H1 (cell line): ENCODE data around the gene FABP6. TPM values are rescaled to one million over a fixed set of nuclear protein-coding genes. Genes with fewer than 3 reads are reported as not detected.

Experiments used
- ATF2 ChIP-seq: IDR thresholded peaks from 2 replicates; pipeline ENCODE4 v1.6.1; 2012; ENCODE audit warnings: low read length, inconsistent platforms
- BRCA1 ChIP-seq: IDR thresholded peaks from 2 replicates; pipeline ENCODE4 v1.6.1; 2012; ENCODE audit warnings: low read depth, low read length, improper control_type of control experiment
- CEBPB ChIP-seq: IDR thresholded peaks from 2 replicates; pipeline ENCODE4 v1.6.1; 2012; ENCODE audit warnings: low read depth, low read length
- CTBP2 ChIP-seq: IDR thresholded peaks from 2 replicates; pipeline ENCODE4 v1.7.0; 2011; ENCODE audit warnings: borderline replicate concordance, mild to moderate bottlenecking, moderate library complexity, mixed read lengths, low read length; ENCODE audit not compliant: insufficient read depth, insufficient read length
- CTCF ChIP-seq, 3 experiments: IDR thresholded peaks; 1 replicate in 2 of 3; 2 replicates in 1 of 3; pipeline versions ENCODE4 v1.5.1 to v1.6.1; 2011; ENCODE audit warnings: low read length in 3 of 3, mild to moderate bottlenecking in 3 of 3, inconsistent platforms in 2 of 3, low read depth in 1 of 3, moderate library complexity in 1 of 3; ENCODE audit not compliant: insufficient read depth in 1 of 3; ENCODE audit errors: control extremely low read depth in 1 of 3
- HDAC2 ChIP-seq, 2 experiments: fragments of 300-600 bp in 1 of 2; sonication (generic) in 1 of 2; IDR thresholded peaks; 2 replicates each; pipeline ENCODE4 v1.6.1; 2011 to 2012; ENCODE audit warnings: low read depth in 2 of 2, low read length in 2 of 2, mild to moderate bottlenecking in 2 of 2, moderate library complexity in 2 of 2, borderline replicate concordance in 1 of 2, inconsistent platforms in 1 of 2
- HDAC6 ChIP-seq: IDR thresholded peaks from one replicate; pipeline ENCODE4 v1.7.1; 2012; ENCODE audit warnings: low read depth, mild to moderate bottlenecking, inconsistent platforms, low read length, moderate library complexity
- JUN ChIP-seq: IDR thresholded peaks from 2 replicates; pipeline ENCODE4 v1.6.1; 2011; ENCODE audit warnings: low read depth, mild to moderate bottlenecking, improper control_type of control experiment, low read length
- KDM1A ChIP-seq: fragments of 200-600, 300-600 bp; sonication (generic); IDR thresholded peaks from 2 replicates; pipeline ENCODE4 v1.7.1; 2016; ENCODE audit warnings: mild to moderate bottlenecking, low read length, borderline replicate concordance
- KDM4A ChIP-seq: IDR thresholded peaks from one replicate; pipeline ENCODE4 v1.7.1; 2012; ENCODE audit warnings: low read depth, mild to moderate bottlenecking, moderate library complexity, low read length, inconsistent platforms; ENCODE audit not compliant: severe bottlenecking
- PHF8 ChIP-seq: fragments of 200-600 bp; sonication (generic); conservative IDR thresholded peaks from 2 replicates; pipeline ENCODE4 v1.7.1; 2012; ENCODE audit warnings: low read depth, mild to moderate bottlenecking, inconsistent platforms, low read length, moderate library complexity
- RBBP5 ChIP-seq: IDR thresholded peaks from 2 replicates; pipeline ENCODE4 v1.7.1; 2012; ENCODE audit warnings: low read depth, mild to moderate bottlenecking, inconsistent platforms, low read length, moderate library complexity, borderline replicate concordance
- RFX5 ChIP-seq: IDR thresholded peaks from 2 replicates; pipeline ENCODE4 v1.6.1; 2011; ENCODE audit warnings: low read depth, low read length, improper control_type of control experiment, borderline replicate concordance
- SIN3A ChIP-seq, 2 experiments: IDR thresholded peaks in 1 of 2; conservative IDR thresholded peaks in 1 of 2; 2 replicates each; pipeline ENCODE4 v1.6.1; 2011 to 2012; ENCODE audit warnings: low read length in 2 of 2, improper control_type of control experiment in 1 of 2, low read depth in 1 of 2, mild to moderate bottlenecking in 1 of 2
- SUZ12 ChIP-seq: fragments of 200-600 bp; sonication (generic); IDR thresholded peaks from 2 replicates; pipeline ENCODE4 v1.6.1; 2012; ENCODE audit warnings: mild to moderate bottlenecking, inconsistent platforms, low read length, moderate library complexity, mixed read lengths
- TAF7 ChIP-seq: optimal IDR thresholded peaks from 2 replicates; pipeline ENCODE3; 2011; ENCODE audit warnings: low read depth, mild to moderate bottlenecking, inconsistent platforms, low read length, moderate library complexity, borderline replicate concordance
- TBP ChIP-seq: IDR thresholded peaks from 2 replicates; pipeline ENCODE4 v1.6.1; 2011; ENCODE audit warnings: low read depth, low read length, improper control_type of control experiment
- ZNF274 ChIP-seq: IDR thresholded peaks from 2 replicates; pipeline ENCODE4 v1.7.0; 2012; ENCODE audit warnings: low read length, borderline replicate concordance; ENCODE audit errors: extremely low read depth
- polyA plus RNA-seq, 7 experiments: library from polyadenylated mRNA; depleted of rRNA in 3 of 7; stranded (reverse) in 5 of 7; unstranded in 2 of 7; fragments of >200 nt in 5 of 7; fragments of 200-250 nt in 2 of 7; gene quantifications; 1 replicate in 5 of 7; 2 replicates in 1 of 7; 4 replicates in 1 of 7; pipeline versions ENCODE4 v1.2.1 to v1.2.3, GENCODE V29; 2011 to 2013; ENCODE audit warnings: missing spikeins in 2 of 7, mixed read lengths in 2 of 7
- total RNA-seq: library from RNA; stranded (reverse); fragmentation: NEBNext Ultra II Directional; extraction: Animal tissue kit (Norgen Biotek cat#: 25700); gene quantifications from 2 replicates; pipeline ENCODE4 v1.2.1, GENCODE V29; 2021

FABP6 gene
- total and polyA plus RNA-seq, 2 of the 8 experiments (the other 6 are each of a cell fraction or from before 2014, with no cell fraction given), result 4.8 to 6.1 TPM

DNA sequence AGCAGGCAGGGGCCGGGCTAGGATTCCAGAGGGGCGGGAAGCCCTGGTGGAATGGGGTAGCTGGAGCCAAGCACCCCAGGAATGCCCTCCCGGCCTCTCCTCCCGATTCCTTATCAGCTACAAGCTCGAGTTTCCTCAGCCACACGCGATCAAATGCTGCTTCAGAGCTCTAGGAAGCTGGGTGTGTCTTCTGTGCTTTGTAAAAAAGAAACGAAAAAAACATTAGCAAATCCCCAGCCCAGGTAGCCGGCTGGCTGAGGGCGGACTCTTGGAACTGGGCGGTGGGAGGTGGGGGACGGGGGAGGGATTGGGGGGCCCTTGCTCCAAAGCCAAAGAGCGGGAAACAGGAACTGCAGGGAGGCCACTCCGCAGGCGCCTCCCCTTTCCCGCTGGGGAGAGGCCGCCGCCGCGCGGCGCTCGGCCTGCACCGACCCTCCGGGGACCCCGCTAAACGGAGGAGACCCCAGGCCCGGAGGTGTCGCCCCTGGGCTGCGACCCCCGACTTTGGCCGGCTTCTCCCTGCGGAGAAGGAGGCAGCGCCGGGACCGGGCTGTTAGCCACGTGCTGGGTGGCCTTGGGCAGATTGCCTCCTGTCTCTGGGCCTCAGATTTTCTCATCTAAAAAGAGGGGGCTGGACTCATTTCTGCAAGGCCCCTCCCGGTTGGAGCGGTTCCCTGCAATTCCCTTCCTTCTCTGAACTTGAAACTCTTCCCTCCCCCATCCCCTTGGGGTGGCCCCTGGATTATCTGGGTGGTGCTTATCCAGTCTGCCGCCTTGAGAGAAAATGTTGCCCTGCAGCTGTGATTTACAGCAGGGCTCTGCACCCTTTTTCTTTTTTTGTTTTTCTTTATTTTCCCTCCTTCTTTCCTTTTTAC lies 40.9 kb upstream of the FABP6 start (continued):
- TF ChIP-seq BRCA1 (no peak), SUZ12 (no peak), HDAC6 (no peak), CEBPB (no peak), KDM4A (no peak), CTCF (IDR thresholded peaks at IDR 0.05; ENCODE audit: control extremely low read depth in 1 of 3, insufficient read depth in 1 of 3, low read depth in 1 of 3, low read length in 3 of 3) (no peak), RFX5 (no peak), SIN3A (conservative IDR thresholded peaks at IDR 0.05 in 1 of 2, IDR thresholded peaks at IDR 0.05 in 1 of 2; ENCODE audit: low read depth in 1 of 2, low read length in 2 of 2) (no peak), HDAC2 (IDR thresholded peaks at IDR 0.05; ENCODE audit: borderline replicate concordance in 1 of 2, low read depth in 2 of 2, low read length in 2 of 2) (peak; percentile 76 to 78; a peak in 2 of 4 replicates), RBBP5 (peak; percentile 91; the same call in 1 of the 2 replicates), ZNF274 (no peak), TBP (peak; percentile 79), JUN (no peak), KDM1A (peak; percentile 97), PHF8 (peak; percentile 41; the same call in 1 of the 2 replicates), ATF2 (no peak), CTBP2 (no peak), TAF7 (peak; percentile 53)
